NCI-H1694 (cell line): ENCODE data around the gene C13orf42.

Experiments used
- DNase-seq: peaks from one replicate; lab custom pipeline; 2025; lab: John Stamatoyannopoulos, UW

Gene C13orf42

GRCh38 chr13:51033421-51034185 lies 77.5 kb downstream of the C13orf42 start:
- DNase-seq: peak; percentile 69

DNA sequence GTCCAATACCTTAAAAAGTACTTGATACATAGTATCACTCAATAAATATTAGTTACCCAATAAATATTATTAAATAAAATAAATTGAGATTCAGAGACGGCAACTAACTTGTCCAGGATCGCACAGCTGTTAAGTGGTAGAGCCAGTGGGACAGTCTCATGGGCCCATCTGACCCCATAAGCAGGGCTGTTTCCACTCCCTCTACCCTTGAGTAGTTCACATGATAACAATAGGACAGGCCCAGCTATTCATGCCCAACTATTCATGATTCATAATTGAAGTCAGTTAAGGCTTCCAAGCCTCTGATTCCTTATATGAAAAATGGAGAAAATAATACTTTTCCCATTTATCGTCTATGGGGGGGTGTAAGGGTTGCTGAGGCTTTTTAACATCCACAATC lies 78.2 kb downstream of the C13orf42 start:
- no peak for DNase-seq
